ENCODE results near the gene CPEB4. TPM values are rescaled to one million over a fixed set of nuclear protein-coding genes. Genes with fewer than 3 reads are reported as not detected.

Gene CPEB4
- total and polyA plus RNA-seq, 2 experiments from 2014 or later, result 5.9 to 10.2 TPM

GRCh38 chr5:173882632-173883031 lies 5.5 kb upstream of the CPEB4 start:
- H3K36me3 Mint-ChIP-seq (ENCODE audit: low read depth), result no peaks in the 10 kb centered on the region
- TF ChIP-seq ZNF462 (CRISPR knock-in tag; IDR thresholded peaks at IDR 0.05), result no peak
- no peak for TF ChIP-seq NANOG (IDR thresholded peaks at IDR 0.05; ENCODE audit: borderline replicate concordance)
- no peak for TF ChIP-seq STAT1 (IDR thresholded peaks at IDR 0.05; ENCODE audit: unreplicated experiment)
- no peak for TF ChIP-seq ETS1 (IDR thresholded peaks at IDR 0.05)
- no peak overlapping the region for H2AFZ ChIP-seq

GRCh38 chr5:173883347-173883924 lies 4.7 kb upstream of the CPEB4 start:
- no peak overlapping the region for H3K4me2 ChIP-seq
- H4K20me1 ChIP-seq (replicated peaks; ENCODE audit: insufficient read depth), result no peaks in the 10 kb centered on the region
- no peak overlapping the region for H3K27ac Mint-ChIP-seq
- no peaks in the 10 kb centered on the region; the same call in 1 of the 2 replicates for H3K36me3 ChIP-seq (ENCODE audit: insufficient read depth)
- H3K27me3 Mint-ChIP-seq (ENCODE audit: insufficient read depth, low read depth, poor library complexity), result peaks cover 6% of the 10 kb centered on the region
- no peaks in the 10 kb centered on the region for H3K9me2 ChIP-seq (ENCODE audit: insufficient read depth)
- peaks cover 6% of the 10 kb centered on the region for H3K4me1 Mint-ChIP-seq
- H2AFZ ChIP-seq, result peak overlapping the region; percentile 78
- H3K9me3 Mint-ChIP-seq, result no peaks in the 10 kb centered on the region; the same call in 2 of the 3 replicates
- H3K4me3 Mint-ChIP-seq, result no peak overlapping the region
- no peaks in the 10 kb centered on the region for H3K36me3 Mint-ChIP-seq (ENCODE audit: low read depth)
- H3K4me1 ChIP-seq (ENCODE audit: insufficient read depth), result peaks cover 5% of the 10 kb centered on the region
- DNase-seq (ENCODE audit: low spot score), result no peak
- no peaks in the 10 kb centered on the region for H3F3A ChIP-seq (replicated peaks; ENCODE audit: low read depth)
- no peaks in the 10 kb centered on the region for H3K27me3 ChIP-seq (ENCODE audit: insufficient read depth)
- no peak for ATAC-seq
- H3K79me2 ChIP-seq (replicated peaks; ENCODE audit: insufficient read depth), result no peaks in the 10 kb centered on the region
- H3K27ac ChIP-seq (ENCODE audit: low read depth), result no peak overlapping the region
- H3K4me3 ChIP-seq, result no peak overlapping the region
- TF ChIP-seq ZNF114 (CRISPR knock-in tag; IDR thresholded peaks at IDR 0.05) (no peak), CTCF (conservative IDR thresholded peaks at IDR 0.05; ENCODE audit: low read depth in 2 of 2) (no peak), EZH2 (IDR thresholded peaks at IDR 0.05; ENCODE audit: low read depth, unreplicated experiment) (no peak), EZH2phosphoT487 (IDR thresholded peaks at IDR 0.05; ENCODE audit: unreplicated experiment) (no peak), CREB1 (CRISPR knock-in tag; IDR thresholded peaks at IDR 0.05; ENCODE audit: low read depth) (no peak), ZNF331 (CRISPR knock-in tag; IDR thresholded peaks at IDR 0.05; ENCODE audit: low read depth) (no peak), POLR2AphosphoS5 (IDR thresholded peaks at IDR 0.05; ENCODE audit: low read depth) (no peak), JUNB (IDR thresholded peaks at IDR 0.05; ENCODE audit: unreplicated experiment) (no peak)

More at GRCh38 chr5:173882632-173883031, 5.5 kb upstream of the CPEB4 start:
- Histone ChIP-seq H3K36me3 (ENCODE audit: insufficient read depth) (no peaks in the 10 kb centered on the region; the same call in 1 of the 2 replicates), H3K4me1 (ENCODE audit: insufficient read depth) (peaks cover 5% of the 10 kb centered on the region), H3K27me3 (ENCODE audit: insufficient read depth) (no peaks in the 10 kb centered on the region), H3F3A (replicated peaks; ENCODE audit: low read depth) (no peaks in the 10 kb centered on the region), H3K27ac (ENCODE audit: low read depth) (no peak overlapping the region), H3K79me2 (replicated peaks; ENCODE audit: insufficient read depth) (no peaks in the 10 kb centered on the region), H3K4me3 (no peak overlapping the region), H4K20me1 (replicated peaks; ENCODE audit: insufficient read depth) (no peaks in the 10 kb centered on the region), H3K4me2 (no peak overlapping the region), H3K9me2 (ENCODE audit: insufficient read depth) (0 out of 2 replicates have a peak, but pooled peaks cover 3% of the 10 kb centered on the region)
- Mint-ChIP-seq H3K27me3 (ENCODE audit: insufficient read depth, low read depth, poor library complexity) (peaks cover 2% of the 10 kb centered on the region), H3K27ac (no peak overlapping the region), H3K4me1 (peaks cover 6% of the 10 kb centered on the region), H3K9me3 (no peaks in the 10 kb centered on the region; the same call in 2 of the 3 replicates), H3K4me3 (no peak overlapping the region)
- no peak for DNase-seq (ENCODE audit: low spot score)
- ATAC-seq, result no peak
